T-helper 17 cell (primary cell): Measurements from ENCODE around the gene HS6ST3. TPM values are rescaled to one million over a fixed set of nuclear protein-coding genes. Genes with fewer than 3 reads are reported as not detected.

Experiments used
- ATAC-seq: fragments of 150-1000 bp; cut with Tn5 transposase; 2 replicates; pipeline ENCODE4 v1.10.0; 2021; ENCODE audit warnings: mild to moderate bottlenecking, moderate library complexity
- DNase-seq, 3 donors: peaks; one replicate each; pipeline versions ENCODE4 v3.0.0 to v3.0.0-alpha.2; 2020 to 2021
- H3K9me3 ChIP-seq: one replicate; pipeline ENCODE4 v1.7.0; 2013; ENCODE audit warnings: low read length, mild to moderate bottlenecking; ENCODE audit not compliant: control insufficient read depth, poor library complexity, severe bottlenecking
- H3K27ac Mint-ChIP-seq: one replicate; pipeline ENCODE4 v1.8.0; 2022; ENCODE audit warnings: mild to moderate bottlenecking, moderate library complexity, mixed read lengths
- H3K27me3 Mint-ChIP-seq: one replicate; pipeline ENCODE4 v1.8.0; 2022; ENCODE audit warnings: mixed read lengths
- H3K36me3 Mint-ChIP-seq: one replicate; pipeline ENCODE4 v1.8.0; 2022; ENCODE audit warnings: low read depth, mixed read lengths
- H3K4me1 Mint-ChIP-seq: one replicate; pipeline ENCODE4 v1.8.0; 2022; ENCODE audit warnings: mild to moderate bottlenecking, mixed read lengths
- H3K4me3 Mint-ChIP-seq: one replicate; pipeline ENCODE4 v1.8.0; 2022; ENCODE audit warnings: mild to moderate bottlenecking, moderate library complexity, mixed read lengths
- total RNA-seq, 4 donors: library from RNA in 2 of 4; stranded (reverse) in 2 of 4; gene quantifications; one replicate each; pipeline ENCODE4 v1.2.3 and lab custom pipeline; 2022 to 2026

HS6ST3 gene
- total RNA-seq, 2 donors from 2014 or later, result not detected

- H3K36me3 Mint-ChIP-seq, result no peaks in the 10 kb centered on the region
- no peak overlapping the region for H3K4me3 Mint-ChIP-seq
- H3K27ac Mint-ChIP-seq, result no peak overlapping the region
- H3K27me3 Mint-ChIP-seq, result no peaks in the 10 kb centered on the region
- no peaks in the 10 kb centered on the region for H3K9me3 ChIP-seq
- ATAC-seq (no peak), DNase-seq (no peak)
- no peaks in the 10 kb centered on the region for H3K4me1 Mint-ChIP-seq
Measured at GRCh38 chr13:96238861-96239260, 149.0 kb downstream of the HS6ST3 start.

GRCh38 chr13:96243376-96243775 is 153.5 kb downstream of the HS6ST3 start:
- no peaks in the 10 kb centered on the region for H3K9me3 ChIP-seq
- Mint-ChIP-seq H3K27me3 (no peaks in the 10 kb centered on the region), H3K4me1 (no peaks in the 10 kb centered on the region), H3K4me3 (no peak overlapping the region), H3K27ac (no peak overlapping the region), H3K36me3 (no peaks in the 10 kb centered on the region)
- ATAC-seq (no peak), DNase-seq (no peak)

- Mint-ChIP-seq H3K4me1 (no peaks in the 10 kb centered on the region), H3K27me3 (no peaks in the 10 kb centered on the region), H3K36me3 (no peaks in the 10 kb centered on the region), H3K4me3 (no peak overlapping the region), H3K27ac (no peak overlapping the region)
- no peak for ATAC-seq
- no peak for DNase-seq
- no peaks in the 10 kb centered on the region for H3K9me3 ChIP-seq
Measured at GRCh38 chr13:96248103-96248502, 158.2 kb downstream of the HS6ST3 start.

GRCh38 chr13:96248996-96249395 is 159.1 kb downstream of the HS6ST3 start:
- Mint-ChIP-seq H3K4me1 (no peaks in the 10 kb centered on the region), H3K4me3 (no peak overlapping the region), H3K36me3 (no peaks in the 10 kb centered on the region), H3K27ac (no peak overlapping the region), H3K27me3 (no peaks in the 10 kb centered on the region)
- no peaks in the 10 kb centered on the region for H3K9me3 ChIP-seq
- DNase-seq (no peak), ATAC-seq (no peak)

- no peaks in the 10 kb centered on the region for H3K27me3 Mint-ChIP-seq
- no peaks in the 10 kb centered on the region for H3K9me3 ChIP-seq
- no peaks in the 10 kb centered on the region for H3K4me1 Mint-ChIP-seq
- no peak overlapping the region for H3K27ac Mint-ChIP-seq
- ATAC-seq, result no peak
- no peaks in the 10 kb centered on the region for H3K36me3 Mint-ChIP-seq
- H3K4me3 Mint-ChIP-seq, result no peak overlapping the region
- DNase-seq, result no peak
Measured at GRCh38 chr13:96252903-96253302, 163.0 kb downstream of the HS6ST3 start.

- Mint-ChIP-seq H3K27ac (no peak overlapping the region), H3K36me3 (no peaks in the 10 kb centered on the region), H3K27me3 (no peaks in the 10 kb centered on the region), H3K4me1 (no peaks in the 10 kb centered on the region), H3K4me3 (no peak overlapping the region)
- H3K9me3 ChIP-seq, result no peaks in the 10 kb centered on the region
- DNase-seq, result no peak
- ATAC-seq, result no peak
Measured at GRCh38 chr13:96273196-96273595, 183.3 kb downstream of the HS6ST3 start.

GRCh38 chr13:96274046-96274445 is 184.1 kb downstream of the HS6ST3 start:
- DNase-seq (no peak), ATAC-seq (no peak)
- Mint-ChIP-seq H3K36me3 (no peaks in the 10 kb centered on the region), H3K4me1 (no peaks in the 10 kb centered on the region), H3K27me3 (no peaks in the 10 kb centered on the region), H3K27ac (no peak overlapping the region), H3K4me3 (no peak overlapping the region)
- no peaks in the 10 kb centered on the region for H3K9me3 ChIP-seq

GRCh38 chr13:96279904-96280303 is 190.0 kb downstream of the HS6ST3 start:
- no peak overlapping the region for H3K4me3 Mint-ChIP-seq
- no peaks in the 10 kb centered on the region for H3K4me1 Mint-ChIP-seq
- H3K27ac Mint-ChIP-seq, result no peak overlapping the region
- H3K9me3 ChIP-seq, result no peaks in the 10 kb centered on the region
- no peak for DNase-seq
- no peak for ATAC-seq
- H3K27me3 Mint-ChIP-seq, result no peaks in the 10 kb centered on the region
- H3K36me3 Mint-ChIP-seq, result no peaks in the 10 kb centered on the region

GRCh38 chr13:96284971-96285370 is 195.1 kb downstream of the HS6ST3 start:
- H3K27ac Mint-ChIP-seq, result no peak overlapping the region
- H3K4me3 Mint-ChIP-seq, result no peak overlapping the region
- DNase-seq, result no peak
- no peaks in the 10 kb centered on the region for H3K36me3 Mint-ChIP-seq
- no peaks in the 10 kb centered on the region for H3K4me1 Mint-ChIP-seq
- H3K9me3 ChIP-seq, result no peaks in the 10 kb centered on the region
- H3K27me3 Mint-ChIP-seq, result no peaks in the 10 kb centered on the region
- ATAC-seq, result no peak

- DNase-seq (no peak), ATAC-seq (no peak)
- no peaks in the 10 kb centered on the region for H3K27me3 Mint-ChIP-seq
- H3K36me3 Mint-ChIP-seq, result no peaks in the 10 kb centered on the region
- H3K9me3 ChIP-seq, result no peaks in the 10 kb centered on the region
- H3K4me3 Mint-ChIP-seq, result no peak overlapping the region
- no peak overlapping the region for H3K27ac Mint-ChIP-seq
- H3K4me1 Mint-ChIP-seq, result no peaks in the 10 kb centered on the region
Measured at GRCh38 chr13:96285729-96286128, 195.8 kb downstream of the HS6ST3 start.

- H3K9me3 ChIP-seq, result no peaks in the 10 kb centered on the region
- no peak overlapping the region for H3K27ac Mint-ChIP-seq
- no peak overlapping the region for H3K4me3 Mint-ChIP-seq
- DNase-seq (no peak), ATAC-seq (no peak)
- no peaks in the 10 kb centered on the region for H3K36me3 Mint-ChIP-seq
- no peaks in the 10 kb centered on the region for H3K4me1 Mint-ChIP-seq
- no peaks in the 10 kb centered on the region for H3K27me3 Mint-ChIP-seq
Measured at GRCh38 chr13:96294930-96295881, 205.3 kb downstream of the HS6ST3 start.

- Mint-ChIP-seq H3K27ac (no peak overlapping the region), H3K36me3 (no peaks in the 10 kb centered on the region), H3K4me3 (no peak overlapping the region), H3K27me3 (no peaks in the 10 kb centered on the region), H3K4me1 (no peaks in the 10 kb centered on the region)
- DNase-seq, result no peak
- H3K9me3 ChIP-seq, result no peaks in the 10 kb centered on the region
- ATAC-seq, result no peak
Measured at GRCh38 chr13:96297360-96297759, 207.5 kb downstream of the HS6ST3 start.

GRCh38 chr13:96299235-96299634 is 209.3 kb downstream of the HS6ST3 start:
- H3K9me3 ChIP-seq, result no peaks in the 10 kb centered on the region
- Mint-ChIP-seq H3K4me3 (no peak overlapping the region), H3K27ac (no peak overlapping the region), H3K27me3 (no peaks in the 10 kb centered on the region), H3K36me3 (no peaks in the 10 kb centered on the region), H3K4me1 (no peaks in the 10 kb centered on the region)
- DNase-seq (no peak), ATAC-seq (no peak)

GRCh38 chr13:96308568-96308967 is 218.7 kb downstream of the HS6ST3 start:
- no peak for ATAC-seq
- Mint-ChIP-seq H3K36me3 (no peaks in the 10 kb centered on the region), H3K4me3 (no peak overlapping the region), H3K4me1 (no peaks in the 10 kb centered on the region), H3K27ac (no peak overlapping the region), H3K27me3 (no peaks in the 10 kb centered on the region)
- DNase-seq, result no peak
- H3K9me3 ChIP-seq, result no peaks in the 10 kb centered on the region
